Activated T-cell treated with anti-CD3 and anti-CD28 coated beads, Interleukin-2, amount 50 U/mL, for 24 hours (primary cell): Measurements from ENCODE around the gene FAM216A.
"Not testable (repeated sequence)": the region's sequence is repeated elsewhere in the genome, so short reads cannot be mapped to it uniquely, and the experiment has no call there.

Experiments used
- DNase-seq: peaks from one replicate; pipeline ENCODE4 v3.0.0-alpha.2; 2020
- H3K27ac Mint-ChIP-seq: 2 replicates; pipeline ENCODE4 v1.8.0; 2020; ENCODE audit warnings: mild to moderate bottlenecking, mixed read lengths
- H3K27me3 Mint-ChIP-seq: 2 replicates; pipeline ENCODE4 v1.8.0; 2020; ENCODE audit warnings: mixed read lengths
- H3K36me3 Mint-ChIP-seq: 2 replicates; pipeline ENCODE4 v1.8.0; 2020; ENCODE audit warnings: low read depth, mixed read lengths
- H3K4me1 Mint-ChIP-seq: 2 replicates; pipeline ENCODE4 v1.8.0; 2020; ENCODE audit warnings: low read depth, mixed read lengths
- H3K4me3 Mint-ChIP-seq: 2 replicates; pipeline ENCODE4 v1.8.0; 2020; ENCODE audit warnings: mild to moderate bottlenecking, moderate library complexity, mixed read lengths
- H3K9me3 Mint-ChIP-seq: 2 replicates; pipeline ENCODE4 v1.8.0; 2020; ENCODE audit warnings: mixed read lengths

The FAM216A gene

GRCh38 chr12:110514363-110514762, 45.7 kb downstream of the FAM216A start:
- Mint-ChIP-seq H3K27ac (no peak overlapping the region), H3K9me3 (no peaks in the 10 kb centered on the region), H3K4me3 (no peak overlapping the region), H3K36me3 (no peaks in the 10 kb centered on the region), H3K27me3 (no peaks in the 10 kb centered on the region), H3K4me1 (peaks cover 1% of the 10 kb centered on the region)
- DNase-seq: no peak

DNA sequence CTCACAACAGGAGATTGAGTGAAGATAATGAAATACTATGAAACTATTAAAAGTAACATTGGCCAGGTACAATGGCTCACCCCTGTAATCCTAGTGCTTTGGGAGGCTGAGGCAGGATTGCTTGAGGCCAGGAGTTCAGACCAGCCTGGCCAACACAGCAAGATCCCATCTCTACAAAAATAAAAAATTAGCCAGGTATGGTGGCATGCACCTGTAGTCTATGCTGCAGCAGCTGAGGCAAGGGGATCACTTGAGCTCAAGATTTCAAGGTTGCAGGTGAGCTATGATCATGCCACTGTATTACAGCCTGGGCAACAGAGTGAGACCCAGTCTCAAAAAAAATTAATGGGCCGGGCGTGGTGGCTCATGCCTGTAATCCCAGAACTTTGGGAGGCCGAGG, 48.4 kb downstream of the FAM216A start:
- Mint-ChIP-seq H3K27ac (no peak overlapping the region), H3K4me3 (no peak overlapping the region), H3K4me1 (peaks cover 12% of the 10 kb centered on the region), H3K27me3 (no peaks in the 10 kb centered on the region), H3K36me3 (no peaks in the 10 kb centered on the region), H3K9me3 (no peaks in the 10 kb centered on the region)
- no peak for DNase-seq

- not testable (repeated sequence) for DNase-seq, H3K27me3 Mint-ChIP-seq, H3K36me3 Mint-ChIP-seq, H3K27ac Mint-ChIP-seq, H3K4me3 Mint-ChIP-seq, H3K9me3 Mint-ChIP-seq
- peaks cover 16% of the 10 kb centered on the region for H3K4me1 Mint-ChIP-seq
Observed at GRCh38 chr12:110518014-110518413, 49.4 kb downstream of the FAM216A start.

DNA sequence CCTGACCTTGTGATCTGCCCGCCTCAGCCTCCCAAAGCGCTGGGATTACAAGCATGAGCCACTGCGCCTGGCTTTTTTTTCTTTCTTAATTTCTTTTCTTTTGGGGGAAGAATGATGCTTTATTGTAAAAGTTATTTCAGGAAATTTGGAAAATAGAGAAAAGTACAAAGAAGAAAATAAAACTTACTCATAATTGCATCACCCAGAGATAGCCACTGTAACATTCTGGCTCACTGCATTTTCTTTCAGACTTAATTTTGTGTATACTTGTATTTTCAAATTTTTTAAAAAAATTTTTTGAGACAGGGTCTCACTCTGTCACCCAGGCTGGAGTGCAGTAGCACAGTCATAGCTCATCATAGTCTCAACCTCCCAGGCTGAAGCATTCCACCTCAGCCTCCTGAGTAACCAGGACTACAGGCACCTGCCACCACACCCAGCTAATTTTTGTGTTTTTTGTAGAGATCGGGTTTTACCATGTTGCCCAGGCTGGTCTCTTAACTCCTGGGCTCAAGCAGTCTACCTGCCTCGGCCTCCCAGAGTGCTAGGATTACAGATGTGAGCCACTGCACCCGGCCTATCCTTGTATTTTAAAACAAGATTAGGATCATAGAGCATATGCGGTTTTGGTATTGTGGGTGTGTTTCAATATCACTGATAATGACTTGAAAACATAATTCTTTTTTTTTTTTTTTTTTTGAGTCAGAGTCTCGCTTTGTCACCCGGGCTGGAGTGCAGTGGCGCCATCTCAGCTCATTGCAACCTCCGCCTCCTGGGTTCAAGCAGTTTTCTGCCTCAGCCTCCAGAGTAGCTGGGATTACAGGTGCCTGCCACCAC, 52.4 kb downstream of the FAM216A start:
- not testable (repeated sequence) for H3K36me3 Mint-ChIP-seq, H3K27me3 Mint-ChIP-seq, H3K9me3 Mint-ChIP-seq, H3K4me3 Mint-ChIP-seq
- Mint-ChIP-seq H3K27ac (peak overlapping the region; percentile 82), H3K4me1 (peaks cover 15% of the 10 kb centered on the region)
- peak; percentile 43 for DNase-seq

GRCh38 chr12:110528277-110528839, 59.7 kb downstream of the FAM216A start:
- no peak overlapping the region for H3K27ac Mint-ChIP-seq

GRCh38 chr12:110530511-110530910, 61.9 kb downstream of the FAM216A start:
- Mint-ChIP-seq H3K4me3 (no peak overlapping the region), H3K9me3 (no peaks in the 10 kb centered on the region), H3K4me1 (peaks cover 46% of the 10 kb centered on the region), H3K27ac (no peak overlapping the region), H3K36me3 (peaks cover 58% of the 10 kb centered on the region), H3K27me3 (no peaks in the 10 kb centered on the region)
- DNase-seq: no peak

More at GRCh38 chr12:110528277-110528839, 59.7 kb downstream of the FAM216A start:
- H3K9me3 Mint-ChIP-seq: no peaks in the 10 kb centered on the region
- no peaks in the 10 kb centered on the region for H3K27me3 Mint-ChIP-seq
- H3K4me3 Mint-ChIP-seq: no peak overlapping the region
- H3K4me1 Mint-ChIP-seq: peaks cover 30% of the 10 kb centered on the region
- H3K36me3 Mint-ChIP-seq: peaks cover 39% of the 10 kb centered on the region
- DNase-seq: no peak

DNA sequence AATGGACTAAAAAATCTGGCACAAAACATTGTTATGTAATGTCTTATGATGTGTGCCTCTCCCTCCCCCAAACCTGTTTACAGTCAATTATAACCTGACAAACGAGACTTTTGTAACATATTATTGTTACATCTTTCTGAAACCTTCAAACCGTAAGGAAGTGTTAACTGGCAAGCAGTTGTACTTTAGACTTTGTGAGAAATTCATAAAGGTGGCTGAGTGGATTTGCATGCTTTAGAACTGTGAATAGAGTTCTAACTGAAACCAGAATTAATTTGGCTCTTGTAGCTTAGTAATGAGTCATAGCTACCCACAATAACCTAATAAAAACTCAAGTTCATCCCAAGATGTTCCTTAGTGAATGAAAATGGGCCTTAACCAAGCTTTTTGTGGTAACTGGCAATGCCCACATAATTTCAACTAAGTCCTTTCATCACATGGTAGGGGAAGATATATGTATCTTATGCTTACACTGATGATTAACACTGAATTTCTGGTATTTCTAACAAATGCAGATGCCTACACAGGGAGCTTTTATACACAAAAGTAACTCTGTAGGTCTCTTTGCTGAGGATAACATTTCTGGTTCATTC, 63.2 kb downstream of the FAM216A start:
- Mint-ChIP-seq H3K4me1 (peaks cover 49% of the 10 kb centered on the region), H3K27me3 (no peaks in the 10 kb centered on the region), H3K27ac (peak overlapping the region; percentile 74), H3K9me3 (no peaks in the 10 kb centered on the region), H3K36me3 (peaks cover 72% of the 10 kb centered on the region), H3K4me3 (no peak overlapping the region)
- DNase-seq: no peak

- Mint-ChIP-seq H3K27ac (no peak overlapping the region), H3K27me3 (no peaks in the 10 kb centered on the region), H3K36me3 (peaks cover 80% of the 10 kb centered on the region)
Observed at GRCh38 chr12:110532644-110533043, 64.0 kb downstream of the FAM216A start.

DNA sequence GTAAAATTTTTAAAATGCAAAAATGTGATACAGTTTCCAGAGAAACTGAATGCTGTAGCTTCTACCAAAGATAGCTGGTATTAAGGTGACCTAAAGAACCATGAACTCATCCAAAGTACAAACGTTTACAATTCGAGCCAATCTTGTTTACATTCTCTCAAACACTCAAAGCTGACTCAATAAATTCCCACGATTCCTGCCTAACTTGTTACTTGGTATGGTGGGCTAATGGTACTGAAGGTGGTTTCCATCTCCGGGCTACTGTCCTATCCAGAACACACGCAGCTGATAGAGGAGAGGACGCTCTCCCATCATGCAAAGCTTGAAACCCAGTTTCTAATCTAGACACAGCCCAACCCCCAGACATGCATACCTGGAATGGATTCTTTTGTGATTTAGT, 65.0 kb downstream of the FAM216A start:
- peak overlapping the region; percentile 59 for H3K27ac Mint-ChIP-seq
- peaks cover 89% of the 10 kb centered on the region for H3K36me3 Mint-ChIP-seq
- no peaks in the 10 kb centered on the region for H3K9me3 Mint-ChIP-seq
- DNase-seq: no peak
- H3K27me3 Mint-ChIP-seq: no peaks in the 10 kb centered on the region
- H3K4me3 Mint-ChIP-seq: no peak overlapping the region
- H3K4me1 Mint-ChIP-seq: peaks cover 57% of the 10 kb centered on the region

More at GRCh38 chr12:110532644-110533043, 64.0 kb downstream of the FAM216A start:
- Mint-ChIP-seq H3K4me3 (no peak overlapping the region), H3K9me3 (no peaks in the 10 kb centered on the region), H3K4me1 (peaks cover 54% of the 10 kb centered on the region)
- no peak for DNase-seq

DNA sequence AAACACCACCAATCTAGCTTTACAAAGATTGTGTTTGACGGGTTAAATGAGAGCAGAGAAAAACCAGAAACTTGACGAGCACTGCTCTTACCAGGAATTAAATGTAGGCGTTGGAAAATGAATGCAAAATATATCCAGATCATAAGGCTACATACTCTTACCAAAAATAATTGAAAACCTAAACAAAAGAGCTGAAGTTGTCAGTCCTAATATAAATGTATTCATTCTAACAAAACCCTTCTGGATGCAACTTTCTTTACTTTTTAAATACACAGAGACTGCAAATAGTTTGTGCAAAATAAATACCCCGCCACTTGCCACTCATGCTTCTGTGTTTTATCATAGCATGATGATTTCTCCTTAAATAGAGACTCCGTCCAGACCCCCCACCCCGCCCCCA, 66.2 kb downstream of the FAM216A start:
- no peak overlapping the region for H3K4me3 Mint-ChIP-seq
- peaks cover 66% of the 10 kb centered on the region for H3K4me1 Mint-ChIP-seq
- H3K27ac Mint-ChIP-seq: no peak overlapping the region
- H3K27me3 Mint-ChIP-seq: no peaks in the 10 kb centered on the region
- no peaks in the 10 kb centered on the region for H3K9me3 Mint-ChIP-seq
- H3K36me3 Mint-ChIP-seq: peaks cover 94% of the 10 kb centered on the region
- DNase-seq: no peak

DNA sequence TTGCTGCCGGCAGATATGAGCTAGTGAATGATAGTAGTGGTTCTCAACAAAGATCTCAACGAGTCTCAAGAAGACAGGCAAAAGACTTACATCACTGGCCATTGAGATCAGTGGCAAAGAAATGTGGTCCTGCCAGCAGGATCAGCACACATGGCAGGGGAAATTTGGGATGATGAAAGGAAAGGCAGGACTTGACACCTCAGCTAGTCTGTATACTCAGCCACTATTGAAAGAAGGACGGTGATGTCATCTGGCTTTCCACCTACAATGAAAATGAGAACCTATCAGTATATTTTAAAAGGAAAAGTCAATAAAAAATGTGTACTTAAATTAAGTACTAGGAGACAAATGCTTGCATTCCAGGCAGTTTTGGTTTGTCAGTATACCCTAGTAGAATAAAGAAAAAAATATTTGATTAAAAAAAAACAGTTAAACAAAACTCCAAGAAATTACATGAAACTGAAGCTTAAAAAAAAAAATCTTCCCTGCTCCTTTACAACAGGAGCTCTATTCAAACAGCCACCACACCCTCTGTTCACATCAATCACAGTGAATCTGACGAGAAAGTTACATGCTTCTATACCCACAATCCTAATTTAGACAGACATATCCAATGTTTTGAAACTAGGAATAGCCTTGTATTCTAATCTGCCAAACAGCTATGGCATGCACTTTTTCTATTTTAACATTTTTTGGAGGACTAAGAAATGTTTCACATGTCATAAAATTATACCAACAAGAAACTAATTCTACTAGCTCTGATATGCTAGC, 68.4 kb downstream of the FAM216A start:
- Mint-ChIP-seq H3K36me3 (peaks cover 91% of the 10 kb centered on the region), H3K4me3 (no peak overlapping the region), H3K27ac (peak overlapping the region; percentile 71), H3K4me1 (peaks cover 58% of the 10 kb centered on the region), H3K9me3 (no peaks in the 10 kb centered on the region), H3K27me3 (no peaks in the 10 kb centered on the region)
- DNase-seq: no peak

DNA sequence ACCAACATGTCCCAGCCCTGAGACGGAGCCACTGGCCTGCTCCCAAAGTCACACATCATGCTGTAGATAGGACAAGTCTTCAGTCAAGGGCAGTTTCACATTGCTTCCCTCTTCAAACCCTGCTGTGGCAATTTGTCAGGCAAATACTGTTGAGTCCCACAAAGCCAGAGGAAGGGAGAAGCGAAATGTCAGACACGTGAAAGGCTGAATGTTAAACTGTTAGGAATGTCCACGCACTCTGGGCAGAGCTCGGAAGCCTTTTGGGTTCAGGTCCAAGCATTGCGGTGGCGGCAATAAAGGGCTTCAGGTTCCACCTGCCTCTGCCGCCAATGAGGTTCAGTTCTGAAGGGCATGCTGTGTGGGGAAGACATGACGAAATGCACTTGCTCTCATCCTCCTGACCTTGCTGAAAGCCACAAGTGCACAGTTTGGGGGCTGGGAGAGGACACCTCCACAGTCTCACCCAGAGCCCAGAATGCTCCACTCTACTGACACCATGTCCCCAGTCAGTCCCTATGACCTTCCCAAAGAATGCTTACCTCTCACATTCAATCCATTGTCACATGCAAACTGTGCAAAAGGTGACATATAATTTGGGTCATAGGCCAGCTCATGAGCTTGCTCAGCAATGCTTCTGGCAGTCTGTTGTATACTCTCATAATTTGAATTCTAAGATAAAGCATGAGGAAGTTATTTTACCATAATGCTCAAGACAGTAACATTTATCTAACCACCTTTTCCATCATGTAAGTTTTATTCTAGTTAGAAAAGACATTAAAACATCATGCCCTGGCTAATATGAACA, 69.2 kb downstream of the FAM216A start:
- H3K4me1 Mint-ChIP-seq: peaks cover 58% of the 10 kb centered on the region
- H3K36me3 Mint-ChIP-seq: peaks cover 93% of the 10 kb centered on the region
- H3K27me3 Mint-ChIP-seq: no peaks in the 10 kb centered on the region
- DNase-seq: no peak
- no peaks in the 10 kb centered on the region for H3K9me3 Mint-ChIP-seq
- peak overlapping the region; percentile 77 for H3K27ac Mint-ChIP-seq
- H3K4me3 Mint-ChIP-seq: no peak overlapping the region

GRCh38 chr12:110538869-110539622, 70.4 kb downstream of the FAM216A start:
- Mint-ChIP-seq H3K9me3 (no peaks in the 10 kb centered on the region), H3K4me1 (peaks cover 59% of the 10 kb centered on the region), H3K27ac (peak overlapping the region; percentile 57), H3K4me3 (no peak overlapping the region), H3K27me3 (no peaks in the 10 kb centered on the region), H3K36me3 (peaks cover 96% of the 10 kb centered on the region)
- DNase-seq: no peak
